Measurements from ENCODE around the gene USP30. TPM values are rescaled to one million over a fixed set of nuclear protein-coding genes. Genes with fewer than 3 reads are reported as not detected.

The USP30 gene
- total RNA-seq, 3 donors from 2014 or later: 18.2 to 32.0 (median 26.9) TPM

- peaks cover 35% of the 10 kb centered on the region for H3K4me1 ChIP-seq (ENCODE audit: low read depth)
- H3K36me3 ChIP-seq (ENCODE audit: low read depth): peaks cover 1% of the 10 kb centered on the region
- no peak for ATAC-seq
- no peak overlapping the region for H3K4me3 ChIP-seq
- no peaks in the 10 kb centered on the region for H3K9me3 ChIP-seq
- TF ChIP-seq CTCF (IDR thresholded peaks at IDR 0.05): no peak
- no peak for DNase-seq
- intact Hi-C loops (cut with DNase I, micrococcal nuclease): no loop called here
Measured at GRCh38 chr12:109112720-109113465, 60.5 kb downstream of the USP30 start.

- H3K4me3 ChIP-seq: no peak overlapping the region
- intact Hi-C loops (cut with DNase I, micrococcal nuclease): no loop called here
- no peaks in the 10 kb centered on the region for H3K36me3 ChIP-seq (ENCODE audit: low read depth)
- ATAC-seq (no peak), DNase-seq (no peak)
- TF ChIP-seq CTCF (IDR thresholded peaks at IDR 0.05): no peak
- H3K4me1 ChIP-seq (ENCODE audit: low read depth): peaks cover 35% of the 10 kb centered on the region
- H3K9me3 ChIP-seq: no peaks in the 10 kb centered on the region
Measured at GRCh38 chr12:109113661-109114321, 61.4 kb downstream of the USP30 start.

GRCh38 chr12:109114644-109115043 lies 62.3 kb downstream of the USP30 start:
- Histone ChIP-seq H3K36me3 (ENCODE audit: low read depth) (no peaks in the 10 kb centered on the region), H3K9me3 (no peaks in the 10 kb centered on the region), H3K4me1 (ENCODE audit: low read depth) (peaks cover 35% of the 10 kb centered on the region), H3K4me3 (no peak overlapping the region)
- intact Hi-C loops (cut with DNase I, micrococcal nuclease): no loop called here
- no peak for ATAC-seq
- TF ChIP-seq CTCF (IDR thresholded peaks at IDR 0.05): no peak
- no peak for DNase-seq

- peaks cover 33% of the 10 kb centered on the region for H3K4me1 ChIP-seq (ENCODE audit: low read depth)
- intact Hi-C loops (cut with DNase I, micrococcal nuclease): no loop called here
- TF ChIP-seq CTCF (IDR thresholded peaks at IDR 0.05): no peak
- no peaks in the 10 kb centered on the region for H3K36me3 ChIP-seq (ENCODE audit: low read depth)
- no peak overlapping the region for H3K4me3 ChIP-seq
- DNase-seq (no peak), ATAC-seq (no peak)
- H3K9me3 ChIP-seq: no peaks in the 10 kb centered on the region
Measured at GRCh38 chr12:109115404-109115757, 63.0 kb downstream of the USP30 start.

GRCh38 chr12:109115758-109116610 lies 63.6 kb downstream of the USP30 start, which contains the start of gene ACACB:
TSS of gene ACACB (plus strand) at chr12:109116587. CDS start at chr12:109139406, 22,819 bp downstream.
- ATAC-seq: peak; percentile 76
- peaks cover 31% of the 10 kb centered on the region for H3K4me1 ChIP-seq (ENCODE audit: low read depth)
- peak; percentile 65 to 79 (median 73) for DNase-seq

More at GRCh38 chr12:109115758-109116610, 63.6 kb downstream of the USP30 start, which contains the start of gene ACACB:
- Histone ChIP-seq H3K36me3 (ENCODE audit: low read depth) (no peaks in the 10 kb centered on the region), H3K9me3 (no peaks in the 10 kb centered on the region), H3K4me3 (no peak within 1 kb of the TSS)
- TF ChIP-seq CTCF (IDR thresholded peaks at IDR 0.05): no peak
- intact Hi-C loops (cut with DNase I, micrococcal nuclease): no loop called here

Data from mucosa of descending colon (tissue), 3 donors.